DOHH2 (cell line): ENCODE data around the gene MAP3K9.

Source experiments
- H3F3A ChIP-seq: fragments of 200-600 bp; sonication (generic), shearing (Covaris generic); 2 replicates; pipeline ENCODE4 v1.6.0; 2016; ENCODE audit warnings: antibody characterized with exemption, mild to moderate bottlenecking; ENCODE audit not compliant: control insufficient read depth, insufficient read depth
- H3K27ac ChIP-seq: fragments of 200-600 bp; sonication (generic); 2 replicates; pipeline ENCODE4 v1.5.1; 2014; ENCODE audit warnings: low read depth, mild to moderate bottlenecking, low read length, moderate library complexity
- H3K27me3 ChIP-seq: fragments of 200-600 bp; sonication (generic); 2 replicates; pipeline ENCODE4 v1.6.1; 2014; ENCODE audit warnings: mild to moderate bottlenecking, low read length, mixed read lengths; ENCODE audit not compliant: control insufficient read depth
- H3K36me3 ChIP-seq: fragments of 200-600 bp; sonication (generic); 2 replicates; pipeline ENCODE4 v1.6.1; 2014; ENCODE audit warnings: mild to moderate bottlenecking, low read length, moderate library complexity, mixed read lengths; ENCODE audit not compliant: control insufficient read depth
- H3K4me1 ChIP-seq: fragments of 200-600 bp; sonication (generic); 2 replicates; pipeline ENCODE4 v1.6.1; 2014; ENCODE audit warnings: mild to moderate bottlenecking, low read length, mixed read lengths; ENCODE audit not compliant: control insufficient read depth
- H3K4me2 ChIP-seq: fragments of 200-600 bp; sonication (generic); 2 replicates; pipeline ENCODE4 v1.6.0; 2014; ENCODE audit warnings: mild to moderate bottlenecking, low read length, moderate library complexity
- H3K4me3 ChIP-seq: fragments of 200-600 bp; sonication (generic); 2 replicates; pipeline ENCODE4 v1.5.1; 2014; ENCODE audit warnings: mild to moderate bottlenecking, low read length, mixed read lengths
- H3K79me2 ChIP-seq: fragments of 200-600 bp; sonication (generic); 2 replicates; pipeline ENCODE4 v1.6.1; 2014; ENCODE audit warnings: mild to moderate bottlenecking, low read length, mixed read lengths; ENCODE audit not compliant: control insufficient read depth
- H3K9me2 ChIP-seq: fragments of 200-600 bp; sonication (generic); replicated peaks from 2 replicates; pipeline ENCODE4 v1.6.1; 2014; ENCODE audit warnings: mild to moderate bottlenecking, low read length, mixed read lengths; ENCODE audit not compliant: control insufficient read depth
- H3K9me3 ChIP-seq: fragments of 200-600 bp; sonication (generic); 2 replicates; pipeline ENCODE4 v1.6.1; 2014; ENCODE audit warnings: antibody characterized with exemption, low read length, mixed read lengths; ENCODE audit not compliant: control insufficient read depth, insufficient read depth
- H4K20me1 ChIP-seq: fragments of 200-600 bp; sonication (generic); 2 replicates; pipeline ENCODE4 v1.6.0; 2014; ENCODE audit warnings: low read depth, mild to moderate bottlenecking, antibody characterized with exemption, low read length, moderate library complexity; ENCODE audit not compliant: control insufficient read depth, insufficient read depth
- EZH2phosphoT487 ChIP-seq: fragments of 200-600 bp; sonication (generic); IDR thresholded peaks from 2 replicates; pipeline ENCODE4 v1.6.1; 2017; ENCODE audit warnings: borderline replicate concordance, mild to moderate bottlenecking, antibody characterized with exemption, low read length, moderate library complexity, mixed read lengths
- TF ChIP-seq, protein P1 (sequence below): fragments of 200-600 bp; sonication (generic); IDR thresholded peaks from one replicate; pipeline ENCODE4 v1.5.1; 2014; ENCODE audit warnings: antibody characterized with exemption, mild to moderate bottlenecking, low read depth, low read length; ENCODE audit not compliant: poor library complexity, severe bottlenecking

Gene MAP3K9

DNA sequence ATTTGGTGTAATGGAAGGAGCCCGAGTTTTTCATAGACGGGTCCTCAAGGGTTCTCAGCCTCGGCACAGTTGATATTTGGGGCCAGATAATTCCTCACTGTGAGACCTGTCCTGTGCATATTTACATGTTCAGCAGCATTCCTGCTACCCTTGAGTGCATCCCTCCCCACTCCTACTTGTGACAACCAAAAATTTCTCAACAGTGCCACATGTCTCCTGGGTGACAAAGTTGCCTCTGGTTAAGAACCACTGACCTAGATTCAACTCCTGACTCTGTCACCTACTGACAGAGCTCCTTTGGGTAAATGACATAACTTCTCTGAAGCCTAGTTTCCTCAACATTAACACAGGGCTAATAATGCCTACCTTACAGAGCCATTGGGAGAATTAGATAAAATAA, 107.2 kb downstream of the MAP3K9 start:
- H4K20me1 ChIP-seq = no peaks in the 10 kb centered on the region
- no peak overlapping the region for H3K4me2 ChIP-seq
- H3K9me2 ChIP-seq = no peaks in the 10 kb centered on the region
- H3K36me3 ChIP-seq = no peaks in the 10 kb centered on the region
- TF ChIP-seq, protein P1, sequence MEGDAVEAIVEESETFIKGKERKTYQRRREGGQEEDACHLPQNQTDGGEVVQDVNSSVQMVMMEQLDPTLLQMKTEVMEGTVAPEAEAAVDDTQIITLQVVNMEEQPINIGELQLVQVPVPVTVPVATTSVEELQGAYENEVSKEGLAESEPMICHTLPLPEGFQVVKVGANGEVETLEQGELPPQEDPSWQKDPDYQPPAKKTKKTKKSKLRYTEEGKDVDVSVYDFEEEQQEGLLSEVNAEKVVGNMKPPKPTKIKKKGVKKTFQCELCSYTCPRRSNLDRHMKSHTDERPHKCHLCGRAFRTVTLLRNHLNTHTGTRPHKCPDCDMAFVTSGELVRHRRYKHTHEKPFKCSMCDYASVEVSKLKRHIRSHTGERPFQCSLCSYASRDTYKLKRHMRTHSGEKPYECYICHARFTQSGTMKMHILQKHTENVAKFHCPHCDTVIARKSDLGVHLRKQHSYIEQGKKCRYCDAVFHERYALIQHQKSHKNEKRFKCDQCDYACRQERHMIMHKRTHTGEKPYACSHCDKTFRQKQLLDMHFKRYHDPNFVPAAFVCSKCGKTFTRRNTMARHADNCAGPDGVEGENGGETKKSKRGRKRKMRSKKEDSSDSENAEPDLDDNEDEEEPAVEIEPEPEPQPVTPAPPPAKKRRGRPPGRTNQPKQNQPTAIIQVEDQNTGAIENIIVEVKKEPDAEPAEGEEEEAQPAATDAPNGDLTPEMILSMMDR = no peak
- TF ChIP-seq EZH2phosphoT487 = no peak
- H3K79me2 ChIP-seq = no peaks in the 10 kb centered on the region
- H3K27ac ChIP-seq = no peak overlapping the region
- H3F3A ChIP-seq = no peaks in the 10 kb centered on the region
- peaks cover 24% of the 10 kb centered on the region for H3K4me1 ChIP-seq
- no peak overlapping the region for H3K4me3 ChIP-seq
- no peaks in the 10 kb centered on the region for H3K27me3 ChIP-seq
- H3K9me3 ChIP-seq = no peaks in the 10 kb centered on the region

DNA sequence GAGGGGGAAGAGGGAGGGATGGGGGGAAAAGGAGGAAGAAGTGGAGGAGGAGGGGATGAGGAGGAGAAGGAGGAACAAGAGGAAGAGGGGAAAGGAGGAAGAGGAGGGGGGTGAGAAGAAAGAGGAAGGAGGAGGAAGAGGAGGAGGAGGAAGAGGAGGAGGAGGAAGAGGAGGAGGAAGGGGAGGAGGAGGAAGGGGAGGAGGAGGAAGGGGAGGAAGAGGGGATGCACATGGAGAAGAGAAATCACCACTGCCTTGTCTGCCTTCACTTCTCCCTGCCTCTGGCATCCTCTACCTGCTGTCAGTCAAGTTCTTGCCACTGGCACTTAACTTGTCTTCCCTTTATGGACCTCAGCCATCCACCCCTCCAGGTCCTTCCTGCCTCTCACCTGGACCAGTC, 107.7 kb downstream of the MAP3K9 start:
- no peak for TF ChIP-seq EZH2phosphoT487
- TF ChIP-seq, protein P1 = no peak

DNA sequence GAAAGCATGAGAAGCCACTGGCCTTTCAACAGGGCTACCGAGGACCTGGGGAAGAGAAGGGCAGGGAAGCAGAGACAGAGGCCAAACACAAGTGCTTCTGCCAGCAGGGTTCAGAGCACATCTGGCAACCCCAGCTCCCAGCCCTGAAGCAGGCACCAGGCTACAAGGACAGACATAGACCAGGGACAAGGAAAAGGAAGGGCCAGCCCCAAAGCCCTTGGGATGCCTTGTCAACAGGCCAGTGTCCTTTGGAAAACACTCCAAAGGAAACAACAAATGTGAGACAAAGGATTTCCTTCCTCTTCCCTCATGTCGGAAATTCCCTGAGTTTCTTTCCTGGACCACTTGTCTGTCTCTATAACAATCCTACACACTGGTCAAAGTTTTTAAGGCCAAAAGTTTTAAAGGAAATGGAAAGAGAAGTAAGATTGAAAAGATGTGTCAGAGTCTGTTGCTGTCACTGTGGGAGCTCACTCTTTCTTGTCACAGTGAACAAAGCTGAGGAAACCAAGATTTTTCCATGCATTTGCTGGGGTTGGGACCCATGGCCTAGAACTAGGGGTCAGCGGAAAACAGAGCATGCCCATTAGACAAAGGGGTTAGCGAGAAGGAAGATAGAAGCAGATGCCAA, 108.2 kb downstream of the MAP3K9 start:
- Histone ChIP-seq H3K4me3 (no peak overlapping the region), H3K9me2 (no peaks in the 10 kb centered on the region), H3K4me1 (peaks cover 23% of the 10 kb centered on the region), H4K20me1 (no peaks in the 10 kb centered on the region), H3K27me3 (no peaks in the 10 kb centered on the region), H3K27ac (no peak overlapping the region), H3K9me3 (no peaks in the 10 kb centered on the region), H3K36me3 (no peaks in the 10 kb centered on the region), H3K79me2 (no peaks in the 10 kb centered on the region), H3K4me2 (no peak overlapping the region), H3F3A (no peaks in the 10 kb centered on the region)
- TF ChIP-seq, protein P1 = no peak
- no peak for TF ChIP-seq EZH2phosphoT487

More for the DNA sequence above, 107.7 kb downstream of the MAP3K9 start:
- H3F3A ChIP-seq = no peaks in the 10 kb centered on the region
- no peak overlapping the region for H3K4me3 ChIP-seq
- no peaks in the 10 kb centered on the region for H3K9me3 ChIP-seq
- H3K79me2 ChIP-seq = no peaks in the 10 kb centered on the region
- H3K36me3 ChIP-seq = no peaks in the 10 kb centered on the region
- H3K9me2 ChIP-seq = no peaks in the 10 kb centered on the region
- no peaks in the 10 kb centered on the region for H3K27me3 ChIP-seq
- H3K4me2 ChIP-seq = no peak overlapping the region; the same call in 1 of the 2 replicates
- peaks cover 24% of the 10 kb centered on the region for H3K4me1 ChIP-seq
- no peak overlapping the region for H3K27ac ChIP-seq
- H4K20me1 ChIP-seq = no peaks in the 10 kb centered on the region
